Heart left ventricle (tissue), 16 donors: ENCODE results near the gene PPP1R12B. TPM values are rescaled to one million over a fixed set of nuclear protein-coding genes. Genes with fewer than 3 reads are reported as not detected.
"Not testable (repeated sequence)": the region's sequence is repeated elsewhere in the genome, so short reads cannot be mapped to it uniquely, and the experiment has no call there.

Source experiments
- ATAC-seq, 4 donors: fragments of 200-7000 bp; cut with Tn5 transposase; one replicate each; pipeline ENCODE4 v1.9.1; 2020 to 2022; ENCODE audit warnings: moderate library complexity in 4 of 4, mild to moderate bottlenecking in 3 of 4, moderate number of reproducible peaks in 1 of 4
- DNase-seq, 5 donors: peaks; one replicate each; pipeline ENCODE4 v3.0.0-alpha.2; 2020
- H3K27ac ChIP-seq, 12 donors: fragments of 200-600 bp; sonication (generic) in 4 of 12; one replicate each; pipeline versions ENCODE4 v1.5.0 to v1.8.0; 2016 to 2022; ENCODE audit warnings: mild to moderate bottlenecking in 2 of 12
- H3K27me3 ChIP-seq, 9 donors: fragments of 200-600 bp; sonication (generic) in 2 of 9; one replicate each; pipeline versions ENCODE4 v1.5.1 to v1.8.0; 2016 to 2022; ENCODE audit warnings: mild to moderate bottlenecking in 3 of 9
- H3K36me3 ChIP-seq, 9 donors: fragments of 200-600 bp; sonication (generic) in 2 of 9; one replicate each; pipeline versions ENCODE4 v1.5.0 to v1.8.0; 2018 to 2022; ENCODE audit warnings: mild to moderate bottlenecking in 2 of 9
- H3K4me1 ChIP-seq, 12 donors: fragments of 200-600 bp; sonication (generic) in 4 of 12; one replicate each; pipeline versions ENCODE4 v1.5.0 to v1.8.0; 2016 to 2022; ENCODE audit warnings: mild to moderate bottlenecking in 3 of 12
- H3K4me3 ChIP-seq, 12 donors: fragments of 200-600 bp; sonication (generic) in 4 of 12; one replicate each; pipeline versions ENCODE4 v1.5.0 to v1.8.0; 2017 to 2022; ENCODE audit warnings: mild to moderate bottlenecking in 9 of 12, moderate library complexity in 4 of 12
- H3K9me3 ChIP-seq, 12 donors: fragments of 200-600 bp; sonication (generic) in 4 of 12; one replicate each; pipeline versions ENCODE4 v1.5.0 to v1.8.0; 2016 to 2022; ENCODE audit warnings: mild to moderate bottlenecking in 1 of 12
- CTCF ChIP-seq, 12 donors: fragments of 200-600 bp; sonication (generic) in 4 of 12; IDR thresholded peaks; one replicate each; pipeline versions ENCODE4 v1.5.0 to v1.8.0; 2018 to 2022; ENCODE audit warnings: antibody characterized with exemption in 12 of 12, mild to moderate bottlenecking in 5 of 12
- POLR2A ChIP-seq, 2 donors: fragments of 450-650 bp; IDR thresholded peaks; one replicate each; pipeline ENCODE4 v1.6.1; 2017; ENCODE audit warnings: antibody characterized with exemption in 2 of 2, mild to moderate bottlenecking in 2 of 2, moderate library complexity in 2 of 2
- WGBS, 4 donors: extraction: QIAGEN DNeasy Blood & Tissue Kit in 2 of 4; methylation state at CpG; one replicate each; pipeline versions ENCODE4 v1.1.5 to v1.1.7; 2013 to 2018; 5-methylcytosine and 5-hydroxymethylcytosine counted together
- intact Hi-C, 10 donors: fragments of 100-400 bp; cut with DNase I; formaldehyde crosslinking; loops; one replicate each; pipeline versions ENCODE4 v1.11.1 to v1.14.2; 2022
- polyA plus RNA-seq, 2 donors: library from polyadenylated mRNA; stranded (reverse); fragments of 200-250 nt; gene quantifications; one replicate each; pipeline ENCODE4 v1.2.3, GENCODE V29; 2013
- total RNA-seq, 9 donors: library from RNA; depleted of rRNA in 2 of 9; stranded (reverse); fragments of >200 nt in 2 of 9; fragmentation: NEBNext Ultra II Directional in 3 of 9; extraction: Animal tissue kit (Norgen Biotek cat#: 25700) in 3 of 9; gene quantifications; one replicate each; pipeline versions ENCODE4 v1.1.0 to v1.2.4, GENCODE V29; 2016 to 2023
- donor health status: ischemic (EF 13 %, LVEDD 7.1; RV severe dilation, severe dysfunction).
- donor health status: healthy with polysubstance abuse.
- donor health status: DM: no; HTN: yes; CAD: no.
- donor health status: DM: no; HTN: no; CAD: no.
- donor health status: ischemic (EF 25% LVEDD 6.9; RV normal size, moderate dysfunction).
- donor health status: ischemic (EF 25% LVEDD 5.7; RV mildly dilated, moderate dysfunction).
- donor health status: healthy.
- donor health status: DM: yes; HTN: yes; CAD: no.
- donor health status: ischemic (EF 35%, LVEDD 5.7; RV mildly dilated, moderate dysfunction).
- donor health status: nonischemic (EF 11% LVEDD 7.7; RV severe dilation, severe dysfunction).
- donor health status: DM: yes; HTN: yes; CAD: no.
- donor health status: PGD.
- donor health status: ischemic (EF 29% LVEDD 5.4; RV normal size, mild dysfunction).
- donor health status: nonischemic (EF 23%, LVEDD 6.1; RV moderate dilation, normal function).

The PPP1R12B gene
- total and polyA plus RNA-seq, 11 donors: 49.9 to 972 (median 559) TPM

GRCh38 chr1:202424260-202424659, 75.8 kb downstream of the PPP1R12B start:
- intact Hi-C loops: loop anchor here in 1 of 10 donors (10.0 kb wide), 1 partner anchor 69 kb away; no protein-coding TSS in a partner anchor
- Histone ChIP-seq H3K4me1 (peaks cover 0 to 17% (median 0%) of the 10 kb centered on the region in 12 donors), H3K36me3 (peaks cover 0 to 41% (median 8%) of the 10 kb centered on the region in 9 donors)
- 93 to 97% (median 96%) methylated on average over 5 of the region's 5 CpGs for WGBS, 4 donors
- not testable (repeated sequence) for H3K4me3 ChIP-seq, H3K27ac ChIP-seq, H3K9me3 ChIP-seq, ATAC-seq, H3K27me3 ChIP-seq, DNase-seq

- DNase-seq, H3K9me3 ChIP-seq, H3K27me3 ChIP-seq, H3K4me3 ChIP-seq, ATAC-seq: not testable (repeated sequence)
- Histone ChIP-seq H3K4me1 (peaks cover 0 to 33% (median 0%) of the 10 kb centered on the region in 12 donors), H3K36me3 (peaks cover 0 to 71% (median 49%) of the 10 kb centered on the region in 9 donors), H3K27ac (peak overlapping the region in 3 of 12 donors; percentile 33 to 53 (median 45))
- intact Hi-C loops: loop anchor here in 1 of 10 donors (10.0 kb wide), 1 partner anchor 75 kb away; no protein-coding TSS in a partner anchor
- WGBS, 4 donors: 43 to 74% (median 62%) methylated on average over 1 of the region's 1 CpG
Measured at GRCh38 chr1:202430111-202430510, 81.6 kb downstream of the PPP1R12B start.

- ATAC-seq, DNase-seq, H3K4me3 ChIP-seq, H3K27me3 ChIP-seq, H3K9me3 ChIP-seq, H3K27ac ChIP-seq: not testable (repeated sequence)
- Histone ChIP-seq H3K4me1 (peaks cover 0 to 36% (median 4%) of the 10 kb centered on the region in 12 donors), H3K36me3 (peaks cover 0 to 73% (median 61%) of the 10 kb centered on the region in 9 donors)
- intact Hi-C loops: loop anchor here in 1 of 10 donors (10.0 kb wide), 1 partner anchor 78 kb away; no protein-coding TSS in a partner anchor
- WGBS, 4 donors: 91 to 97% (median 94%) methylated on average over 2 of the region's 2 CpGs
Measured at GRCh38 chr1:202432338-202432737, 83.8 kb downstream of the PPP1R12B start.

GRCh38 chr1:202433155-202434043, 84.9 kb downstream of the PPP1R12B start:
- intact Hi-C loops: loop anchor here in 1 of 10 donors (10.0 kb wide), 1 partner anchor 79 kb away; no protein-coding TSS in a partner anchor
- ATAC-seq (peak in 3 of 4 donors; percentile 15 to 51 (median 51)), DNase-seq (no peak)
- TF ChIP-seq POLR2A (IDR thresholded peaks at IDR 0.05) (no peak), CTCF (IDR thresholded peaks at IDR 0.05) (no peak)
- no peaks in the 10 kb centered on the region for H3K9me3 ChIP-seq
- WGBS, 4 donors: 73 to 80% (median 77%) methylated on average over 3 of the region's 3 CpGs
- H3K4me1 ChIP-seq: peaks cover 0 to 40% (median 6%) of the 10 kb centered on the region in 12 donors
- H3K27me3 ChIP-seq: no peaks in the 10 kb centered on the region
- H3K27ac ChIP-seq: peak overlapping the region in 11 of 12 donors; percentile 11 to 79 (median 26)
- H3K36me3 ChIP-seq: peaks cover 0 to 82% (median 68%) of the 10 kb centered on the region in 9 donors
- no peak overlapping the region for H3K4me3 ChIP-seq

- TF ChIP-seq POLR2A (IDR thresholded peaks at IDR 0.05) (no peak), CTCF (IDR thresholded peaks at IDR 0.05) (no peak)
- intact Hi-C loops: loop anchor here in 1 of 10 donors (10.0 kb wide), 1 partner anchor 79 kb away; no protein-coding TSS in a partner anchor
- no peaks in the 10 kb centered on the region for H3K9me3 ChIP-seq
- peak overlapping the region in 10 of 12 donors; percentile 8 to 79 (median 52) for H3K27ac ChIP-seq
- no peak for DNase-seq
- no peak for ATAC-seq
- peaks cover 0 to 86% (median 72%) of the 10 kb centered on the region in 9 donors for H3K36me3 ChIP-seq
- H3K27me3 ChIP-seq: no peaks in the 10 kb centered on the region
- H3K4me3 ChIP-seq: no peak overlapping the region
- H3K4me1 ChIP-seq: peaks cover 0 to 35% (median 6%) of the 10 kb centered on the region in 12 donors
Measured at GRCh38 chr1:202434059-202434458, 85.6 kb downstream of the PPP1R12B start.
